GM12872 (cell line): ENCODE measurements around the gene KANSL1.

ENCODE experiments used
- CTCF ChIP-seq: IDR thresholded peaks from 3 replicates; pipeline ENCODE4 v1.5.1; 2011; ENCODE audit warnings: low read depth, mild to moderate bottlenecking, low read length, moderate library complexity; ENCODE audit not compliant: insufficient read depth

KANSL1 gene

GRCh38 chr17:46088595-46088994 is 104.6 kb downstream of the KANSL1 start:
- no peak for TF ChIP-seq CTCF

- TF ChIP-seq CTCF = no peak
Observed at GRCh38 chr17:46086821-46087220, 106.4 kb downstream of the KANSL1 start.

- TF ChIP-seq CTCF = no peak
Observed at GRCh38 chr17:46085522-46085921, 107.7 kb downstream of the KANSL1 start.

- no peak for TF ChIP-seq CTCF
Observed at GRCh38 chr17:46082257-46082656, 111.0 kb downstream of the KANSL1 start.

GRCh38 chr17:46081018-46081320 is 112.3 kb downstream of the KANSL1 start:
- TF ChIP-seq CTCF = no peak

- no peak for TF ChIP-seq CTCF
Observed at GRCh38 chr17:46080118-46081017, 112.9 kb downstream of the KANSL1 start.

GRCh38 chr17:46078675-46079074 is 114.6 kb downstream of the KANSL1 start:
- TF ChIP-seq CTCF = no peak
